DMS153 treated with DMSO at 0.1 percent for 48 hours (cell line): ENCODE results near the gene ALOX15.
"Not testable (repeated sequence)": the region's sequence is repeated elsewhere in the genome, so short reads cannot be mapped to it uniquely, and the experiment has no call there.

Experiments
- DNase-seq: peaks from one replicate; lab custom pipeline; 2025; ENCODE audit not compliant: unreplicated experiment; lab: John Stamatoyannopoulos, UW

Gene ALOX15

GRCh38 chr17:4622375-4622774, 19.1 kb downstream of the ALOX15 start:
- DNase-seq: no peak

- no peak for DNase-seq
Measured at GRCh38 chr17:4620531-4621101, 20.9 kb downstream of the ALOX15 start.

GRCh38 chr17:4617590-4618351, 23.7 kb downstream of the ALOX15 start:
- DNase-seq: no peak

GRCh38 chr17:4617090-4617489, 24.4 kb downstream of the ALOX15 start:
- DNase-seq: no peak

GRCh38 chr17:4616476-4616875, 25.0 kb downstream of the ALOX15 start:
- DNase-seq: no peak

- no peak for DNase-seq
Measured at GRCh38 chr17:4610656-4611055, 30.8 kb downstream of the ALOX15 start.

- DNase-seq: no peak
Measured at GRCh38 chr17:4610162-4610561, 31.3 kb downstream of the ALOX15 start.

GRCh38 chr17:4609761-4610160, 31.7 kb downstream of the ALOX15 start:
- no peak for DNase-seq

GRCh38 chr17:4607773-4608187, 33.7 kb downstream of the ALOX15 start:
- DNase-seq: no peak

- no peak for DNase-seq
Measured at GRCh38 chr17:4607261-4607741, 34.2 kb downstream of the ALOX15 start.

GRCh38 chr17:4605826-4606225, 35.7 kb downstream of the ALOX15 start:
- DNase-seq: no peak

GRCh38 chr17:4604736-4605135, 36.7 kb downstream of the ALOX15 start:
- not testable (repeated sequence) for DNase-seq

- DNase-seq: peak; percentile 16
Measured at GRCh38 chr17:4604111-4604644, 37.3 kb downstream of the ALOX15 start.

- no peak for DNase-seq
Measured at GRCh38 chr17:4602041-4602440, 39.4 kb downstream of the ALOX15 start.

GRCh38 chr17:4601326-4601725, 40.2 kb downstream of the ALOX15 start:
- no peak for DNase-seq

GRCh38 chr17:4600563-4600962, 40.9 kb downstream of the ALOX15 start:
- DNase-seq: no peak

GRCh38 chr17:4599505-4600281, 41.8 kb downstream of the ALOX15 start:
- DNase-seq: no peak

GRCh38 chr17:4598776-4599504, 42.5 kb downstream of the ALOX15 start:
- no peak for DNase-seq

- DNase-seq: no peak
Measured at GRCh38 chr17:4597975-4598374, 43.5 kb downstream of the ALOX15 start.

GRCh38 chr17:4596636-4597380, 44.7 kb downstream of the ALOX15 start:
- DNase-seq: no peak
